Ovary (tissue), 3 donors: ENCODE results near the gene FBXL13.

Experiments used
- POLR2A ChIP-seq: fragments of 450-650 bp; IDR thresholded peaks from one replicate; pipeline ENCODE4 v1.6.1; 2017; ENCODE audit warnings: antibody characterized with exemption, mild to moderate bottlenecking, moderate library complexity
- TF ChIP-seq, protein P1 (sequence below), 3 donors: fragments of 450-650 bp in 2 of 3; fragments of 200-600 bp in 1 of 3; IDR thresholded peaks; one replicate each; pipeline versions ENCODE4 v1.5.1 to v1.8.0; 2016 to 2022; ENCODE audit warnings: antibody characterized with exemption in 3 of 3, mild to moderate bottlenecking in 1 of 3
- donor health status: DM: no; HTN: no; CAD: no.

DNA sequence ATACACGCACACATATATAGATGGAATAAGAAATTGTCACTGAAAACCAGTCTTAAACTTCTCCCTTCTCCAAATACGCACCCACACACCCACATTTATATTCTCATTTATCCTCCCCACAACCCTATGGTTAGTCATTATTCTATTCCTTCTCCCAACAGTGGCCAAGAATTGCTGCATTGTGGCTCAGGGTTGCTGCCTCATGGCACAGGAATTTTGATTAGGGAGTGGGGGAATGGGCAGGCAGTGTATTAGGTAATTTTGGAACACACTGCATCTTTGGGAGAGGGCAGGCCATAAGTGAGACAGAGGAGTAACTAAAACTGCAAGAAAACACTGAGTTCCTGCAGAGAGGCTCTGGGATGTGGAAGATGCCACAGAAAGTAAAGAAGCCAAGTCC lies 38.6 kb upstream of the FBXL13 start:
- TF ChIP-seq POLR2A, result no peak
- TF ChIP-seq, protein P1, sequence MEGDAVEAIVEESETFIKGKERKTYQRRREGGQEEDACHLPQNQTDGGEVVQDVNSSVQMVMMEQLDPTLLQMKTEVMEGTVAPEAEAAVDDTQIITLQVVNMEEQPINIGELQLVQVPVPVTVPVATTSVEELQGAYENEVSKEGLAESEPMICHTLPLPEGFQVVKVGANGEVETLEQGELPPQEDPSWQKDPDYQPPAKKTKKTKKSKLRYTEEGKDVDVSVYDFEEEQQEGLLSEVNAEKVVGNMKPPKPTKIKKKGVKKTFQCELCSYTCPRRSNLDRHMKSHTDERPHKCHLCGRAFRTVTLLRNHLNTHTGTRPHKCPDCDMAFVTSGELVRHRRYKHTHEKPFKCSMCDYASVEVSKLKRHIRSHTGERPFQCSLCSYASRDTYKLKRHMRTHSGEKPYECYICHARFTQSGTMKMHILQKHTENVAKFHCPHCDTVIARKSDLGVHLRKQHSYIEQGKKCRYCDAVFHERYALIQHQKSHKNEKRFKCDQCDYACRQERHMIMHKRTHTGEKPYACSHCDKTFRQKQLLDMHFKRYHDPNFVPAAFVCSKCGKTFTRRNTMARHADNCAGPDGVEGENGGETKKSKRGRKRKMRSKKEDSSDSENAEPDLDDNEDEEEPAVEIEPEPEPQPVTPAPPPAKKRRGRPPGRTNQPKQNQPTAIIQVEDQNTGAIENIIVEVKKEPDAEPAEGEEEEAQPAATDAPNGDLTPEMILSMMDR (IDR thresholded peaks at IDR 0.05), result no peak
